SKM-1 (cell line): ENCODE results near the gene ARMH2.

Experiments
- DNase-seq: peaks from one replicate; lab custom pipeline; 2025; ENCODE audit not compliant: unreplicated experiment; lab: John Stamatoyannopoulos, UW

ARMH2 gene

GRCh38 chr6:24821860-24822444 lies 23.2 kb upstream of the ARMH2 start:
- DNase-seq: no peak

GRCh38 chr6:24818346-24818745 lies 19.6 kb upstream of the ARMH2 start:
- no peak for DNase-seq

- no peak for DNase-seq
Observed at GRCh38 chr6:24809728-24810127, 11.0 kb upstream of the ARMH2 start.

- no peak for DNase-seq
Observed at GRCh38 chr6:24807584-24807983, 8.9 kb upstream of the ARMH2 start.

- no peak for DNase-seq
Observed at GRCh38 chr6:24802271-24803059, 3.7 kb upstream of the ARMH2 start.

- no peak for DNase-seq
Observed at GRCh38 chr6:24799541-24799915, 811 bp upstream of the ARMH2 start.

GRCh38 chr6:24797596-24798216 lies 1.0 kb downstream of the ARMH2 start:
- DNase-seq: no peak

- no peak for DNase-seq
Observed at GRCh38 chr6:24796616-24797290, 2.0 kb downstream of the ARMH2 start.

- DNase-seq: no peak
Observed at GRCh38 chr6:24795106-24795505, 3.6 kb downstream of the ARMH2 start.

GRCh38 chr6:24788031-24788665 lies 10.6 kb downstream of the ARMH2 start:
- DNase-seq: no peak

GRCh38 chr6:24780206-24780605 lies 18.5 kb downstream of the ARMH2 start:
- DNase-seq: no peak

- DNase-seq: no peak
Observed at GRCh38 chr6:24779416-24780016, 19.2 kb downstream of the ARMH2 start.

GRCh38 chr6:24778878-24779277 lies 19.8 kb downstream of the ARMH2 start:
- DNase-seq: no peak

- no peak for DNase-seq
Observed at GRCh38 chr6:24778121-24778520, 20.6 kb downstream of the ARMH2 start.

- DNase-seq: no peak
Observed at GRCh38 chr6:24777227-24777626, 21.5 kb downstream of the ARMH2 start.

- no peak for DNase-seq
Observed at GRCh38 chr6:24775520-24776058, 23.1 kb downstream of the ARMH2 start.

- peak; percentile 97 for DNase-seq
Observed at GRCh38 chr6:24774696-24775519, 23.8 kb downstream of the ARMH2 start, which contains the start of gene GMNN. GMNN (plus strand) TSS chr6:24774937; CDS start chr6:24777247, 2,310 bp downstream.

GRCh38 chr6:24768361-24768760 lies 30.4 kb downstream of the ARMH2 start:
- DNase-seq: no peak

GRCh38 chr6:24766680-24767462 lies 31.8 kb downstream of the ARMH2 start:
- DNase-seq: no peak
